GM12892 (cell line): ENCODE results near the gene NAAA. TPM values are rescaled to one million over a fixed set of nuclear protein-coding genes. Genes with fewer than 3 reads are reported as not detected.
"Not testable (repeated sequence)": the region's sequence is repeated elsewhere in the genome, so short reads cannot be mapped to it uniquely, and the experiment has no call there.

ENCODE experiments used
- DNase-seq: peaks from one replicate; pipeline ENCODE4 v3.0.0; 2011; ENCODE audit not compliant: insufficient read length
- FAIRE-seq: peaks from 2 replicates; lab custom pipeline; 2011; peaks lifted over from hg19 to GRCh38; lab: Jason Lieb, UNC
- POLR2A ChIP-seq: IDR thresholded peaks from 2 replicates; pipeline ENCODE4 v1.6.1; 2011; ENCODE audit warnings: low read depth, low read length, control low read depth
- POLR2AphosphoS5 ChIP-seq: IDR thresholded peaks from 2 replicates; pipeline ENCODE4 v1.6.1; 2011; ENCODE audit warnings: low read depth, low read length, control low read depth
- TAF1 ChIP-seq: IDR thresholded peaks from 2 replicates; pipeline ENCODE4 v1.6.1; 2011; ENCODE audit warnings: low read depth, mild to moderate bottlenecking, control low read depth, low read length, borderline replicate concordance
- polyA plus RNA-seq: library from polyadenylated mRNA; unstranded; fragments of >200 nt; gene quantifications from one replicate; pipeline ENCODE4 v1.2.1, GENCODE V29; 2012; ENCODE audit warnings: missing spikeins, inconsistent platforms; ENCODE audit not compliant: missing spikeins

The NAAA gene
- 7.2 TPM for polyA plus RNA-seq

GRCh38 chr4:75940692-75941253 is at the start of gene NAAA:
Gene NAAA, minus strand, starts transcription at chr4:75941013. Its CDS starts 64 bp downstream, at chr4:75940949.
- TF ChIP-seq POLR2AphosphoS5 (no peak), POLR2A (peak; percentile 51; the same call in 1 of the 2 replicates)
- DNase-seq: peak; percentile 65

GRCh38 chr4:75989846-75990528 is 49.2 kb upstream of the NAAA start:
- DNase-seq (no peak), FAIRE-seq (peak; percentile 60)
- TF ChIP-seq POLR2A (no peak), TAF1 (no peak), POLR2AphosphoS5 (no peak)

More at GRCh38 chr4:75940692-75941253, at the start of gene NAAA:
- peak; percentile 84 for FAIRE-seq

- no peak for TF ChIP-seq POLR2A
- FAIRE-seq: no peak
- no peak for DNase-seq
Measured at GRCh38 chr4:75985116-75985515, 44.3 kb upstream of the NAAA start.

GRCh38 chr4:75980576-75980975 is 39.8 kb upstream of the NAAA start:
- no peak for TF ChIP-seq TAF1
- no peak for TF ChIP-seq POLR2A
- no peak for TF ChIP-seq POLR2AphosphoS5
- no peak for DNase-seq
- no peak for FAIRE-seq

- no peak for DNase-seq
- TF ChIP-seq POLR2AphosphoS5 (no peak), TAF1 (no peak), POLR2A (no peak)
- FAIRE-seq: no peak
Measured at GRCh38 chr4:75976177-75976576, 35.4 kb upstream of the NAAA start.

- no peak for FAIRE-seq
- TF ChIP-seq TAF1 (no peak), POLR2AphosphoS5 (no peak), POLR2A (no peak)
- no peak for DNase-seq
Measured at GRCh38 chr4:75973766-75974165, 33.0 kb upstream of the NAAA start.

GRCh38 chr4:75968084-75968483 is 27.3 kb upstream of the NAAA start:
- DNase-seq (no peak), FAIRE-seq (no peak)
- TF ChIP-seq POLR2AphosphoS5 (no peak), TAF1 (no peak), POLR2A (no peak)

- TF ChIP-seq POLR2AphosphoS5 (no peak), POLR2A (no peak), TAF1 (no peak)
- FAIRE-seq: no peak
- DNase-seq: no peak
Measured at GRCh38 chr4:75963558-75963957, 22.7 kb upstream of the NAAA start.

GRCh38 chr4:75962072-75962471 is 21.3 kb upstream of the NAAA start:
- not testable (repeated sequence) for DNase-seq, FAIRE-seq

- not testable (repeated sequence) for FAIRE-seq, DNase-seq
Measured at GRCh38 chr4:75958546-75958945, 17.7 kb upstream of the NAAA start.

GRCh38 chr4:75954811-75955210 is 14.0 kb upstream of the NAAA start:
- not testable (repeated sequence) for DNase-seq, FAIRE-seq

GRCh38 chr4:75953509-75953908 is 12.7 kb upstream of the NAAA start:
- TF ChIP-seq POLR2A: no peak
- no peak for TF ChIP-seq POLR2AphosphoS5
- no peak for TF ChIP-seq TAF1
- FAIRE-seq: no peak
- DNase-seq: no peak
